DMS53 (cell line): ENCODE results near the gene KIAA1328.

ENCODE experiments used
- DNase-seq: peaks from one replicate; lab custom pipeline; 2025; lab: John Stamatoyannopoulos, UW

The KIAA1328 gene

DNA sequence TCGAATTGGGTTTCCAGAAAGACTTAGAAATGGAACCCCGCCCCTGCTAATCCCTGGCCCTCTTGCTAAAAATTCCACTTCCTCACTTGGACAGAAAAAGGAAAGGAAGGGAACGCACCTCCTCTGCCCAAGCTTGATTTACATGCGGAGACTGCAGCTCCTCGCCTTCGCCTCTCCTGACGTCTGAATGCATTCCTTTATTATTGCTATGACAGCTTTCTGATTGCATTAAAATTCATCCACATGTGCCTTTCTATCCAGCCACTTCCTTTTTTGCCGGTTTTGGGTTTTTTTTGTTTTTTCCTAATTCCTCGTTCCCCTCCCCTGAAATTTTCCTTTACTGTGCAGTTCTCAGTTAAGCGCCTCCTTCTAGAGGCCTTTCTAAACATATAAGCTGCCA, 448.9 kb downstream of the KIAA1328 start:
- no peak for DNase-seq
